Fibroblast of pulmonary artery (primary cell): ENCODE measurements around the gene STIMATE.
A peak's percentile ranks its signal among the peaks of the same experiment; 100 is the strongest.

Source experiments
- DNase-seq: peaks from one replicate; pipeline ENCODE4 v3.0.0-alpha.2; 2010; ENCODE audit warnings: low read depth
- H3K4me3 ChIP-seq: replicated peaks from 2 replicates; pipeline ENCODE4 v1.5.1; 2011; ENCODE audit warnings: low read depth, mild to moderate bottlenecking, control low read depth, low read length, moderate library complexity
- CTCF ChIP-seq: IDR thresholded peaks from 2 replicates; pipeline ENCODE4 v1.5.1; 2011; ENCODE audit warnings: mild to moderate bottlenecking, control low read depth, low read length, inconsistent platforms; ENCODE audit errors: missing control alignments

Gene STIMATE

GRCh38 chr3:52897130-52898122 lies at the start of gene STIMATE:
STIMATE (minus strand) TSS chr3:52897548; CDS start chr3:52897450, 98 bp downstream.
- no peak for TF ChIP-seq CTCF

DNA sequence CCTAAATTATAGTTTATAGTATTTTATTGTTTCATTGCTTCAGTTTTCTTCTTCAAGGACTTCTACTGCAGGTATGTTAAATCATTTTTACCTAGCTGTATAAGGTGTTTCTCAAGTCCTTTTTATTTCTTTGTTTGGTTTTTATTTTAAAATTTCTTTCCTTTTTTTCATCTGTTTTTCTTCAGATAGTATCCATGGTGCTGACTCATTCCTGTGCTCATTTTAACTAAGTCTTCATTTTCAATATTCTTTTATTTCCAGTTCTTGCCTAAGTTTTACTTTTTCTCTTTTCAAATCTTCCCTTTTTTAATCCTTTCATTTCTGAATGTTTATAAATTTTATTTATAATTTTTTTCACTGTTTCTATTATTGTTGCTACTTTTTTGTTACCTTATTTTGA lies 42.3 kb upstream of the STIMATE start:
- no peak for TF ChIP-seq CTCF
- DNase-seq: peak; percentile 6
- no peak overlapping the region for H3K4me3 ChIP-seq

More at GRCh38 chr3:52897130-52898122, at the start of gene STIMATE:
- peak within 1 kb of the TSS; percentile 78 for H3K4me3 ChIP-seq
- peak; percentile 76 for DNase-seq

- no peak overlapping the region for H3K4me3 ChIP-seq
- peak; percentile 92 for TF ChIP-seq CTCF
- DNase-seq: peak; percentile 64
Measured at GRCh38 chr3:52934630-52935530, 37.5 kb upstream of the STIMATE start.

- no peak for TF ChIP-seq CTCF
- no peak for DNase-seq
- H3K4me3 ChIP-seq: no peak overlapping the region
Measured at GRCh38 chr3:52931889-52932288, 34.5 kb upstream of the STIMATE start.

DNA sequence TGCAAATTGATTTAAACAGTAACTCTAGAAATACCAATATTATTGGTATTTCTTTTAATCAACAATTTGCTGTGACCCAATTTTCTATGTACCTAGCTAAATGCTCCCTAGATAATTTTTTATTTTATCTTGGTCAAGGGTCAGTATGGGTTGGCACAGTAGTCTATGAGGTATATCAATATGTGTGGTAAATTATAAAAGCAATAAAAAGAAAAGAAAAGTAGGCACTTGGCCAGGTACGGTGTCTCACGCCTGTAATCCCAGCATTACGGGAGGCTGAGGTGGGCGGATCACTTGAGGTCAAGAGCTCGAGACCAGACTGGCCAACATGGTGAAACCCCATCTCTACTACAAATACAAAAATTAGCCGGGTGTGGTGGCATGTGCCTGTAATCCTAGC lies 34.0 kb upstream of the STIMATE start:
- no peak for TF ChIP-seq CTCF
- H3K4me3 ChIP-seq: no peak overlapping the region

GRCh38 chr3:52930748-52931147 lies 33.4 kb upstream of the STIMATE start:
- TF ChIP-seq CTCF: no peak
- H3K4me3 ChIP-seq: no peak overlapping the region
- no peak for DNase-seq

More for the DNA sequence above, 34.0 kb upstream of the STIMATE start:
- DNase-seq: no peak
